Keratinocyte (primary cell): Measurements from ENCODE around the gene TALDO1. TPM values are rescaled to one million over a fixed set of nuclear protein-coding genes. Genes with fewer than 3 reads are reported as not detected.

Source experiments
- DNase-seq: peaks from one replicate; pipeline ENCODE4 v3.0.0-alpha.2; 2011; ENCODE audit warnings: low read depth, missing footprints, low spot score
- FAIRE-seq: peaks from 2 replicates; lab custom pipeline; 2011; peaks lifted over from hg19 to GRCh38; lab: Jason Lieb, UNC
- H2AFZ ChIP-seq: 2 replicates; pipeline ENCODE4 v1.6.0; 2012; ENCODE audit warnings: low read length, control low read depth, inconsistent platforms; ENCODE audit not compliant: control insufficient read depth
- H3K27ac ChIP-seq: 2 replicates; pipeline ENCODE4 v1.5.1; 2011; ENCODE audit warnings: low read length; ENCODE audit not compliant: control insufficient read depth, insufficient read depth
- H3K27me3 ChIP-seq: 3 replicates; pipeline ENCODE4 v1.6.0; 2011; ENCODE audit warnings: low read length; ENCODE audit not compliant: control insufficient read depth, insufficient read depth; ENCODE audit errors: extremely low read depth
- H3K36me3 ChIP-seq, 2 experiments: 2 replicates in 1 of 2; 3 replicates in 1 of 2; pipeline ENCODE4 v1.5.1; 2011; ENCODE audit warnings: low read length in 2 of 2, mild to moderate bottlenecking in 1 of 2; ENCODE audit not compliant: control insufficient read depth in 2 of 2, insufficient read depth in 2 of 2; ENCODE audit errors: extremely low read depth in 1 of 2
- H3K4me1 ChIP-seq: 3 replicates; pipeline ENCODE4 v1.5.1; 2011; ENCODE audit warnings: low read length; ENCODE audit not compliant: control insufficient read depth, insufficient read depth; ENCODE audit errors: extremely low read depth
- H3K4me2 ChIP-seq: 3 replicates; pipeline ENCODE4 v1.6.0; 2011; ENCODE audit warnings: low read depth, low read length; ENCODE audit not compliant: control insufficient read depth, insufficient read depth; ENCODE audit errors: extremely low read depth
- H3K4me3 ChIP-seq, 3 experiments: fragments of 200-600 bp in 1 of 3; sonication (generic) in 1 of 3; 2 replicates in 2 of 3; 3 replicates in 1 of 3; pipeline ENCODE4 v1.5.1; 2011 to 2016; ENCODE audit warnings: low read length in 3 of 3, mild to moderate bottlenecking in 3 of 3, control low read depth in 2 of 3, inconsistent platforms in 1 of 3, low read depth in 1 of 3, mixed read lengths in 1 of 3, mixed run types in 1 of 3, moderate library complexity in 1 of 3; ENCODE audit not compliant: control insufficient read depth in 2 of 3, insufficient read depth in 2 of 3; ENCODE audit errors: extremely low read depth in 1 of 3
- H3K79me2 ChIP-seq: 2 replicates; pipeline ENCODE4 v1.6.0; 2012; ENCODE audit warnings: low read length; ENCODE audit not compliant: control insufficient read depth, insufficient read depth
- H3K9ac ChIP-seq: 3 replicates; pipeline ENCODE4 v1.6.0; 2011; ENCODE audit warnings: low read length; ENCODE audit not compliant: control insufficient read depth, insufficient read depth; ENCODE audit errors: extremely low read depth
- H3K9me1 ChIP-seq: 3 replicates; pipeline ENCODE4 v1.6.0; 2011; ENCODE audit warnings: low read length; ENCODE audit not compliant: control insufficient read depth, insufficient read depth; ENCODE audit errors: extremely low read depth
- H3K9me3 ChIP-seq: 2 replicates; pipeline ENCODE4 v1.5.1; 2012; ENCODE audit warnings: low read depth, low read length; ENCODE audit not compliant: control insufficient read depth
- H4K20me1 ChIP-seq: 3 replicates; pipeline ENCODE4 v1.6.0; 2011; ENCODE audit warnings: low read length; ENCODE audit not compliant: control insufficient read depth, insufficient read depth; ENCODE audit errors: extremely low read depth
- CTCF ChIP-seq, 3 experiments: IDR thresholded peaks in 1 of 3; conservative IDR thresholded peaks in 1 of 3; optimal IDR thresholded peaks in 1 of 3; 2 replicates in 2 of 3; 3 replicates in 1 of 3; pipeline versions ENCODE3 to v1.5.1; 2011; ENCODE audit warnings: low read length in 3 of 3, mild to moderate bottlenecking in 3 of 3, moderate library complexity in 2 of 3, control low read depth in 1 of 3, inconsistent platforms in 1 of 3; ENCODE audit not compliant: insufficient read depth in 2 of 3; ENCODE audit errors: extremely low read depth in 1 of 3
- EZH2 ChIP-seq: IDR thresholded peaks from one replicate; pipeline ENCODE4 v1.6.1; 2012; ENCODE audit warnings: inconsistent platforms, mild to moderate bottlenecking, low read length, moderate library complexity
- dilution Hi-C: fragments of 300-500 bp; cut with MboI; formaldehyde crosslinking; loops from one replicate; pipeline ENCODE4 v1.7.0; 2020; ENCODE audit warnings: low sequenced_read_pairs; ENCODE audit not compliant: extremely low pct_ligation_motif_present
- polyA minus RNA-seq, 3 experiments: library from RNA; depleted of rRNA, polyadenylated mRNA; stranded (reverse); fragments of >200 nt; gene quantifications; 1 replicate in 1 of 3; 2 replicates in 1 of 3; 3 replicates in 1 of 3; pipeline ENCODE4 v1.2.3, GENCODE V29; 2011
- polyA plus RNA-seq, 5 experiments: library from polyadenylated mRNA; depleted of rRNA in 3 of 5; stranded (reverse) in 3 of 5; stranded (forward) in 1 of 5; unstranded in 1 of 5; fragments of >200 nt; gene quantifications; 1 replicate in 1 of 5; 2 replicates in 3 of 5; 3 replicates in 1 of 5; pipeline versions ENCODE4 v1.2.1 to v1.2.3, GENCODE V29; 2011 to 2012; ENCODE audit warnings: missing spikeins in 2 of 5, low read depth in 1 of 5, low replicate concordance in 1 of 5

Gene TALDO1
- polyA plus RNA-seq (162 to 200 TPM (median 170 TPM) in 3 replicates), polyA minus RNA-seq (82.7 to 124 TPM (median 97.7 TPM) in 3 replicates)
- polyA plus RNA-seq (2011; ENCODE audit: low read depth), result 214 TPM
- polyA plus RNA-seq (2011; cell fraction: cytosol; rRNA removed), result 138 and 195 TPM in 2 replicates
- polyA plus RNA-seq (2011; cell fraction: nucleus; rRNA removed), result 132 and 133 TPM in 2 replicates
- polyA plus RNA-seq (2012; ENCODE audit: low replicate concordance), result 207 and 214 TPM in 2 replicates
- 164 TPM for polyA minus RNA-seq (2011; cell fraction: cytosol; rRNA and poly(A)+ RNA removed)
- polyA minus RNA-seq (2011; cell fraction: nucleus; rRNA and poly(A)+ RNA removed), result 31.6 and 36.6 TPM in 2 replicates

- no peak for TF ChIP-seq EZH2
- TF ChIP-seq CTCF (optimal IDR thresholded peaks at IDR 0.05 in 1 of 3, IDR thresholded peaks at IDR 0.05 in 1 of 3, conservative IDR thresholded peaks at IDR 0.05 in 1 of 3; ENCODE audit: extremely low read depth in 1 of 3, insufficient read depth in 2 of 3, low read length in 3 of 3), result peak in 2 of 3 experiments; percentile 19 to 32
- Histone ChIP-seq H2AFZ (peak within 1 kb of the TSS; percentile 76), H3K9me3 (no peaks in the 10 kb centered on the region), H3K4me1 (peaks cover 16% of the 10 kb centered on the region), H3K36me3 (peaks cover 0 to 4% of the 10 kb centered on the region in 2 experiments), H4K20me1 (no peaks in the 10 kb centered on the region), H3K9me1 (no peaks in the 10 kb centered on the region), H3K9ac (peak within 1 kb of the TSS; percentile 90), H3K4me2 (peak within 1 kb of the TSS; percentile 96), H3K27ac (peak within 1 kb of the TSS; percentile 71), H3K27me3 (no peaks in the 10 kb centered on the region), H3K79me2 (peaks cover 44% of the 10 kb centered on the region), H3K4me3 (peak within 1 kb of the TSS; percentile 90 to 97 (median 95))
- DNase-seq (peak; percentile 21), FAIRE-seq (no peak)
- dilution Hi-C loops, result no loop called here
Measured at GRCh38 chr11:747158-748006, at the start of gene TALDO1. TSS of gene TALDO1 (plus strand) at chr11:747464. CDS start at chr11:747482, 18 bp downstream.

GRCh38 chr11:697811-698311 is 49.4 kb upstream of the TALDO1 start:
- H4K20me1 ChIP-seq, result no peaks in the 10 kb centered on the region

More at GRCh38 chr11:697811-698311, 49.4 kb upstream of the TALDO1 start:
- Histone ChIP-seq H3K27me3 (no peaks in the 10 kb centered on the region), H3K9me1 (no peaks in the 10 kb centered on the region), H3K27ac (peak overlapping the region; percentile 97), H3K4me2 (peak overlapping the region; percentile 83), H3K9me3 (no peaks in the 10 kb centered on the region), H2AFZ (no peak overlapping the region), H3K36me3 (peaks cover 9 to 26% of the 10 kb centered on the region in 2 experiments), H3K4me3 (peak overlapping the region; percentile 4 to 62 (median 31)), H3K4me1 (peaks cover 40% of the 10 kb centered on the region), H3K9ac (peak overlapping the region; percentile 99), H3K79me2 (peaks cover 33% of the 10 kb centered on the region)
- dilution Hi-C loops, result no loop called here
- FAIRE-seq, result peak; percentile 66
- TF ChIP-seq CTCF (optimal IDR thresholded peaks at IDR 0.05 in 1 of 3, IDR thresholded peaks at IDR 0.05 in 1 of 3, conservative IDR thresholded peaks at IDR 0.05 in 1 of 3; ENCODE audit: extremely low read depth in 1 of 3, insufficient read depth in 2 of 3, low read length in 3 of 3), result no peak
- no peak for TF ChIP-seq EZH2
- no peak for DNase-seq
